H1 (cell line): ENCODE data around the gene PPP1R12B. TPM values are rescaled to one million over a fixed set of nuclear protein-coding genes. Genes with fewer than 3 reads are reported as not detected.

ENCODE experiments used
- CTCF ChIA-PET: fragments of 300-600 bp; sonication (Branson Sonifier 250); formaldehyde crosslinking; loops from one replicate; lab custom pipeline; 2021; ENCODE audit not compliant: partially characterized antibody; lab: Charles Lee
- POLR2A ChIA-PET: fragments of 300-600 bp; sonication (Branson Sonifier 250); formaldehyde crosslinking; loops from one replicate; lab custom pipeline; 2021; ENCODE audit warnings: inconsistent platforms; ENCODE audit not compliant: partially characterized antibody; lab: Charles Lee
- DNase-seq, 2 experiments: peaks; one replicate each; pipeline versions ENCODE4 v3.0.0 to v3.0.0-alpha.2; 2010 to 2022; ENCODE audit warnings: low spot score in 2 of 2, low read depth in 1 of 2, mixed read lengths in 1 of 2
- FAIRE-seq: peaks from 2 replicates; lab custom pipeline; 2011; peaks lifted over from hg19 to GRCh38; lab: Jason Lieb, UNC
- H2AFZ ChIP-seq: 2 replicates; pipeline ENCODE4 v1.8.1; 2012; ENCODE audit warnings: low read length, inconsistent platforms
- H2AK5ac ChIP-seq: 2 replicates; pipeline ENCODE4 v1.6.1; 2013; ENCODE audit warnings: low read depth, low read length
- H2BK120ac ChIP-seq: replicated peaks from 2 replicates; pipeline ENCODE3; 2013; ENCODE audit warnings: low read depth, low read length, inconsistent platforms
- H2BK12ac ChIP-seq: 2 replicates; pipeline ENCODE4 v1.6.1; 2013; ENCODE audit warnings: low read depth, low read length
- H2BK15ac ChIP-seq: 2 replicates; pipeline ENCODE4 v1.6.1; 2013; ENCODE audit warnings: low read length
- H2BK20ac ChIP-seq: 2 replicates; pipeline ENCODE4 v1.6.1; 2013; ENCODE audit warnings: low read length
- H2BK5ac ChIP-seq: 2 replicates; pipeline ENCODE4 v1.6.1; 2013; ENCODE audit warnings: low read depth, low read length
- H3K14ac ChIP-seq: 2 replicates; pipeline ENCODE4 v1.6.1; 2013; ENCODE audit warnings: inconsistent platforms; ENCODE audit not compliant: insufficient read length
- H3K18ac ChIP-seq: 2 replicates; pipeline ENCODE4 v1.6.1; 2013; ENCODE audit warnings: low read length; ENCODE audit errors: extremely low read depth
- H3K23ac ChIP-seq: 2 replicates; pipeline ENCODE4 v1.6.1; 2013; ENCODE audit warnings: inconsistent platforms; ENCODE audit not compliant: insufficient read length
- H3K23me2 ChIP-seq: 2 replicates; pipeline ENCODE4 v1.6.1; 2013; ENCODE audit warnings: low read depth, low read length
- H3K27ac ChIP-seq: 2 replicates; pipeline ENCODE4 v1.6.1; 2011; ENCODE audit warnings: low read depth, low read length, inconsistent platforms
- H3K27me3 ChIP-seq, 4 experiments: replicated peaks in 1 of 4; 1 replicate in 1 of 4; 2 replicates in 3 of 4; pipeline versions ENCODE4 v1.6.1 to v1.8.1; 2011 to 2013; ENCODE audit warnings: low read length in 3 of 4, mild to moderate bottlenecking in 3 of 4, inconsistent platforms in 2 of 4, mixed read lengths in 2 of 4, moderate library complexity in 1 of 4; ENCODE audit not compliant: control insufficient read depth in 3 of 4, insufficient read depth in 3 of 4; ENCODE audit errors: extremely low read depth in 1 of 4
- H3K36me3 ChIP-seq, 4 experiments: 2 replicates each; pipeline versions ENCODE4 v1.6.1 to v1.8.1; 2011 to 2013; ENCODE audit warnings: mild to moderate bottlenecking in 4 of 4, low read length in 3 of 4, moderate library complexity in 2 of 4, control low read depth in 1 of 4, inconsistent platforms in 1 of 4; ENCODE audit not compliant: insufficient read depth in 4 of 4, control insufficient read depth in 2 of 4
- H3K4ac ChIP-seq: replicated peaks from 2 replicates; pipeline ENCODE3; 2013; ENCODE audit warnings: low read length, low read depth, mixed read lengths, inconsistent platforms; ENCODE audit not compliant: insufficient read length
- H3K4me1 ChIP-seq, 4 experiments: replicated peaks in 1 of 4; 1 replicate in 1 of 4; 2 replicates in 3 of 4; pipeline versions ENCODE4 v1.6.1 to v1.8.1; 2011 to 2013; ENCODE audit warnings: low read length in 3 of 4, inconsistent platforms in 2 of 4, mixed read lengths in 1 of 4; ENCODE audit not compliant: insufficient read depth in 4 of 4, control insufficient read depth in 3 of 4
- H3K4me2 ChIP-seq, 2 experiments: 2 replicates each; pipeline versions ENCODE4 v1.6.1 to v1.8.1; 2011 to 2013; ENCODE audit warnings: low read depth in 2 of 2, low read length in 2 of 2, control low read depth in 1 of 2, inconsistent platforms in 1 of 2, mild to moderate bottlenecking in 1 of 2; ENCODE audit not compliant: insufficient read depth in 1 of 2
- H3K4me3 ChIP-seq, 4 experiments: fragments of 200-600, 300-600 bp in 1 of 4; sonication (generic), shearing (Covaris generic), sonication (Bioruptor Twin) in 1 of 4; 2 replicates each; pipeline versions ENCODE4 v1.5.1 to v1.8.1; 2011 to 2016; ENCODE audit warnings: low read length in 4 of 4, low read depth in 3 of 4, control low read depth in 2 of 4, inconsistent platforms in 2 of 4, mild to moderate bottlenecking in 2 of 4, mixed read lengths in 1 of 4, moderate library complexity in 1 of 4; ENCODE audit not compliant: insufficient read depth in 2 of 4; ENCODE audit errors: extremely low read depth in 1 of 4
- H3K56ac ChIP-seq: replicated peaks from 2 replicates; pipeline ENCODE3; 2013; ENCODE audit warnings: low read depth, mild to moderate bottlenecking, mixed read lengths, low read length, inconsistent platforms; ENCODE audit not compliant: insufficient read length
- H3K79me1 ChIP-seq: 2 replicates; pipeline ENCODE4 v1.6.1; 2013; ENCODE audit warnings: low read depth, low read length, control low read depth
- H3K79me2 ChIP-seq, 2 experiments: 2 replicates each; pipeline versions ENCODE4 v1.6.1 to v1.8.1; 2012 to 2013; ENCODE audit warnings: low read length in 2 of 2, mild to moderate bottlenecking in 2 of 2, inconsistent platforms in 1 of 2; ENCODE audit not compliant: insufficient read depth in 2 of 2, control insufficient read depth in 1 of 2
- H3K9ac ChIP-seq, 4 experiments: replicated peaks in 1 of 4; 1 replicate in 1 of 4; 2 replicates in 3 of 4; pipeline versions ENCODE4 v1.6.1 to v1.8.1; 2011 to 2013; ENCODE audit warnings: low read depth in 3 of 4, low read length in 3 of 4, control low read depth in 2 of 4, mild to moderate bottlenecking in 2 of 4, moderate library complexity in 2 of 4, inconsistent platforms in 1 of 4; ENCODE audit errors: extremely low read depth in 1 of 4
- H3K9me3 ChIP-seq, 2 experiments: 2 replicates each; pipeline versions ENCODE4 v1.6.1 to v1.8.1; 2012 to 2013; ENCODE audit warnings: mild to moderate bottlenecking in 2 of 2, moderate library complexity in 2 of 2, control low read depth in 1 of 2, inconsistent platforms in 1 of 2, low read depth in 1 of 2, low read length in 1 of 2, mixed read lengths in 1 of 2; ENCODE audit not compliant: insufficient read depth in 2 of 2
- H4K20me1 ChIP-seq, 2 experiments: replicated peaks in 1 of 2; 2 replicates each; pipeline versions ENCODE3 to v1.8.1; 2011 to 2013; ENCODE audit warnings: inconsistent platforms in 2 of 2, low read length in 2 of 2, mild to moderate bottlenecking in 1 of 2; ENCODE audit not compliant: insufficient read depth in 2 of 2, control insufficient read depth in 1 of 2
- H4K5ac ChIP-seq: 2 replicates; pipeline ENCODE4 v1.6.1; 2013; ENCODE audit warnings: low read length, low read depth, mixed read lengths, inconsistent platforms; ENCODE audit not compliant: insufficient read length
- H4K8ac ChIP-seq: 2 replicates; pipeline ENCODE4 v1.8.0; 2013; ENCODE audit warnings: mild to moderate bottlenecking, moderate library complexity, low read length, inconsistent platforms; ENCODE audit not compliant: insufficient read depth; ENCODE audit errors: extremely low read depth
- H4K91ac ChIP-seq: replicated peaks from 2 replicates; pipeline ENCODE3; 2013; ENCODE audit warnings: low read length, mixed read lengths, inconsistent platforms; ENCODE audit not compliant: insufficient read length
- EP300 ChIP-seq, 2 experiments: IDR thresholded peaks; 1 replicate in 1 of 2; 2 replicates in 1 of 2; pipeline ENCODE4 v1.6.1; 2011 to 2012; ENCODE audit warnings: low read depth in 2 of 2, low read length in 2 of 2, mild to moderate bottlenecking in 2 of 2, borderline replicate concordance in 1 of 2, inconsistent platforms in 1 of 2, moderate library complexity in 1 of 2
- PHF8 ChIP-seq: fragments of 200-600 bp; sonication (generic); conservative IDR thresholded peaks from 2 replicates; pipeline ENCODE4 v1.7.1; 2012; ENCODE audit warnings: low read depth, mild to moderate bottlenecking, inconsistent platforms, low read length, moderate library complexity
- WGBS, 2 experiments: shearing (Covaris generic) in 1 of 2; methylation state at CpG; one replicate each; pipeline versions ENCODE4 v1.1.6 to v1.1.7; 2013 to 2015; ENCODE audit warnings: low lambda C conversion rate in 2 of 2, mixed read lengths in 2 of 2, inconsistent platforms in 1 of 2, low coverage in 1 of 2, missing lambda C conversion rate in 1 of 2; ENCODE audit not compliant: insufficient replicate concordance in 2 of 2, insufficient coverage in 1 of 2, insufficient read length in 1 of 2; ENCODE audit errors: extremely low coverage in 1 of 2, missing lambda C conversion rate in 1 of 2; 5-methylcytosine and 5-hydroxymethylcytosine counted together
- polyA plus RNA-seq, 7 experiments: library from polyadenylated mRNA; depleted of rRNA in 3 of 7; stranded (reverse) in 5 of 7; unstranded in 2 of 7; fragments of >200 nt in 5 of 7; fragments of 200-250 nt in 2 of 7; gene quantifications; 1 replicate in 5 of 7; 2 replicates in 1 of 7; 4 replicates in 1 of 7; pipeline versions ENCODE4 v1.2.1 to v1.2.3, GENCODE V29; 2011 to 2013; ENCODE audit warnings: missing spikeins in 2 of 7, mixed read lengths in 2 of 7
- total RNA-seq: library from RNA; stranded (reverse); fragmentation: NEBNext Ultra II Directional; extraction: Animal tissue kit (Norgen Biotek cat#: 25700); gene quantifications from 2 replicates; pipeline ENCODE4 v1.2.1, GENCODE V29; 2021

Gene PPP1R12B
- total and polyA plus RNA-seq, 2 of the 8 experiments (the other 6 are each of a cell fraction or from before 2014, with no cell fraction given), result 7.9 to 18.7 TPM

DNA sequence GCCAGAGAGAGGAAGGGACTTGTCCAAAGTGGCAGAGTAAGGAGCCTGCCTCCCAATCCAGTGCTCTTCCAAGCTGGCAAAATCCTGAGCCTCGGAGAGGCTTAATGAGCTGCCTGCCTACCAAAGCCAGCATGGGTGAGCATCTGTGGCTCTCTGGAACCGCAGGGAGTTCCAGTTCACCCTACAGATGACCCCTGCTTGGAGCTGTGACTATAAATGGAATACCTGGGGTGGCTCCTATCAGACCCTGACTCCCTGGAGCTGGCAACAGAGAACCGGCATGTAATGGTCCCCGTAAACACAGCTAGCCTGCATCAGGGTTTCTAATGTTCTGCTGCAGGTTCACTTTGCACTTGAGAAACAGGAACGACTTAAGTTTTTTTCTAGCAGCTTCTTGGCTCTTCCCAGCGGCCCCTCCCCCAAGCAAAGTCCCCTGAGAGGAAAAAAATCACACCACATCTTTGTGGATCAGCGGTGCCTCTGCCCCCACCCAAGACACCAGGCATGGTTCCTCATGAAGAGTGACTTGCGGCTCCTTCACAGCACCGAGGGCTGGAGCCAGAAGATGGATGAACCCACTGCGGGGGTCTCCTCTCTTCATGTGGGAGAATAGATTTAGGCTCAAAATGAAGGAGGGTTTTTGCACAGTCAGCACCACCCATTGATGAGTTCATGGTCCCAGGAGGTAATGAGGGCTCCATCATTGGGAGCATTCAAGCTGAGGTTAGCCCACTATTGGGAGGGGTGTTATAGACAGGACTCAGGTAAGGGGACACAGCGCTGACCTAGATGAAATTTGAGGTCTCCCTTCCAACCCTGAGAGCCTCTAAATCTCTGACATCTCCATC lies 282.8 kb downstream of the PPP1R12B start:
- Histone ChIP-seq H2AK5ac (no peak overlapping the region), H2BK15ac (no peak overlapping the region), H3K9ac (no peak overlapping the region), H3K36me3 (no peaks in the 10 kb centered on the region), H3K4me3 (no peak overlapping the region), H3K23me2 (no peaks in the 10 kb centered on the region), H3K79me1 (no peaks in the 10 kb centered on the region), H3K18ac (no peak overlapping the region), H3K23ac (no peak overlapping the region), H3K27ac (no peak overlapping the region), H2BK5ac (no peak overlapping the region), H4K5ac (no peak overlapping the region), H2AFZ (no peak overlapping the region), H3K9me3 (no peaks in the 10 kb centered on the region), H2BK120ac (no peak overlapping the region), H3K4me2 (no peak overlapping the region; a peak in 1 of 4 replicates), H2BK12ac (no peak overlapping the region), H3K14ac (no peak overlapping the region), H2BK20ac (no peak overlapping the region), H4K8ac (no peak overlapping the region), H4K20me1 (no peaks in the 10 kb centered on the region), H4K91ac (no peak overlapping the region), H3K4me1 (peaks cover 0 to 6% (median 4%) of the 10 kb centered on the region in 4 experiments; a peak in 5 of 7 replicates), H3K56ac (no peak overlapping the region), H3K27me3 (no peaks in the 10 kb centered on the region), H3K79me2 (no peaks in the 10 kb centered on the region), H3K4ac (no peak overlapping the region)
- 85% methylated on average over 11 of the region's 11 CpGs; no CpG with 5 or more reads in 1 of the 2 experiments for WGBS, 2 experiments
- FAIRE-seq, result no peak
- CTCF ChIA-PET, result interaction anchor here (0.9 to 2.6 kb wide), 10 partner anchors 10 to 130 kb away, joined by 3 to 14 read pairs (median 4); no protein-coding TSS in a partner anchor
- TF ChIP-seq EP300 (IDR thresholded peaks at IDR 0.05; ENCODE audit: borderline replicate concordance in 1 of 2, low read depth in 2 of 2, low read length in 2 of 2), result no peak
- no peak for TF ChIP-seq PHF8
- no peak for DNase-seq
- POLR2A ChIA-PET, result interaction anchor here (0.6 kb wide), 1 partner anchor 60 kb away, joined by 3 read pairs; no protein-coding TSS in a partner anchor
